Measurements from ENCODE around the gene PCDH9.

Gene PCDH9

DNA sequence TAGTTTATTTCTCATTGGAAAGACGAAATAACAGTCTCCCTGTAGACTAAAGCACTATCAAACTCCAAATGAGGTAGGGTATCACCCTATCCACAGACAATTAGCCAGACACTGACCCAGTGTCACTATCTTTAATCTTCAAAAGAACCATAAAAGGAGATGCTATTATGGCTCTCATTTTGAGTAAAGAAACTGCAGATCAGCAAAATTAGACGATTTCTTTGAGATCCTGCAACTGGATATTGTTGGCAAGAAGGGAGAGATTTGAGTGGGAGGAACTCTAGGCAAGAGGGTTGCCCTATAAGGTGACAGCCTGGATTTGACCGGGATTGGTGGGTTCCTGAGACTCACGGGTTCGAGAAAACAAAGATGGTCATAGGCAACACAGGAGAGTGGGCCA lies 71.2 kb downstream of the PCDH9 start:
- DNase-seq: no peak

GRCh38 chr13:67156723-67157060 lies 73.4 kb downstream of the PCDH9 start:
- no peak for DNase-seq

- no peak for DNase-seq
These were observed 74.0 kb downstream of the PCDH9 start for GRCh38 chr13:67155898-67156722.

GRCh38 chr13:67152085-67152484 lies 78.1 kb downstream of the PCDH9 start:
- no peak for DNase-seq

- no peak for DNase-seq
These were observed 78.5 kb downstream of the PCDH9 start for GRCh38 chr13:67151652-67152051.

DNA sequence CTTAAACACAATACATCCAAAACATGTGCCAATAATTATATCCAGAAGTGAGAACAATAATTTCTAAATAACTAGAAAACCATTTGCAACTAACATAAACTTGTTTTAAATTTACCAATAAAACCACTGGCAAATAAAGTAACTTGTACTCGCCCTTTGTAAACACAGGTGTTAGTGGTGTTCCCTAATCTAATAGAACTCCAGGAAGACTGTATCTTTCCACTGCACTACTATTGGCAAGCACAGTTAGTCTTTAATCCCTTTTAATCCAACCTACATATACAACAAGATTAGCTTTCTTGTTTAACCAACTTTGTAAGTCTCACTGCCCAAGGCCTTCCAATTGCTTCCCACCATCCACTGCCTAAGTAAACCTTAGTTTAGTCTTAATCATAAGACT lies 79.5 kb downstream of the PCDH9 start:
- no peak for DNase-seq

DNA sequence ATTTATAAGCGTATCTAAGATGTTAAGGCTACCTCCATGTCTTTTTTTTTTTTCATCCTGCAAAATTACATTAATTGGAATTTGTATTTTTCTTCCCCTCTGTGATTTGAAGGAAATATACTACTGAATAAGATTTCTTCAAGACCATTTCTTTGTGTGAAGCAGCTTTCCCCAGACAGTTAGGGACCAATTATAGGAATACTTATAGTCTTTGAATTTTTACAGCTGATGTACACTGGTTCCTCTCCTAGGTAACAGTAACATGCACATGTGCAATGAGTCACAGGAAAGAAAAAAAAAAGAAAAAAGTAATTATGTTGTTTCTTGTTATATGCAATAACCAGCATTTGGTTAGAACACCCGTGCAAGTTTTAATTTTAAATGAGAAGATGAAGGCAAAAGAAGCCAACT lies 82.0 kb downstream of the PCDH9 start:
- no peak for DNase-seq

- DNase-seq: no peak
These were observed 82.6 kb downstream of the PCDH9 start for GRCh38 chr13:67147342-67148133.

- DNase-seq: no peak
These were observed 83.5 kb downstream of the PCDH9 start for GRCh38 chr13:67146523-67147130.

DNA sequence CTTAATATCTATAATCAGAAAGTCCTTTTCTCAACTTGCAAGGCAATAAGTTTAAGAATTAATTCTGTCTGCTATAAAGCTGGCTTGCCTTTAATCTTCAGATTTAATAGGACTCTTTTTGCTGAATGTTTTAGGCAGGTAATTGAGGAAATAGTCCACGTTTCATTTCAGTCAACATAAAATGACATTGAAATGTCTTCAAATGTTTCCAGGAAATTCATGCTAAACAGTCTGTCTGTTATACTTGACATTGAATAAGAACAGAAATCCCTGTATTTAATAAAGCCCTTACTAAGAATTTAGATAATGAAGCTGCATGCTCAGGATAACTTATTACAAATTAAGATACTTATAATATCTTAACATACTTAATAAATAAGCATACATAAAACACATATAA lies 84.2 kb downstream of the PCDH9 start:
- no peak for DNase-seq

- DNase-seq: no peak
These were observed 86.5 kb downstream of the PCDH9 start for GRCh38 chr13:67143544-67144115.

- DNase-seq: no peak
These were observed 90.1 kb downstream of the PCDH9 start for GRCh38 chr13:67140006-67140405.

DNA sequence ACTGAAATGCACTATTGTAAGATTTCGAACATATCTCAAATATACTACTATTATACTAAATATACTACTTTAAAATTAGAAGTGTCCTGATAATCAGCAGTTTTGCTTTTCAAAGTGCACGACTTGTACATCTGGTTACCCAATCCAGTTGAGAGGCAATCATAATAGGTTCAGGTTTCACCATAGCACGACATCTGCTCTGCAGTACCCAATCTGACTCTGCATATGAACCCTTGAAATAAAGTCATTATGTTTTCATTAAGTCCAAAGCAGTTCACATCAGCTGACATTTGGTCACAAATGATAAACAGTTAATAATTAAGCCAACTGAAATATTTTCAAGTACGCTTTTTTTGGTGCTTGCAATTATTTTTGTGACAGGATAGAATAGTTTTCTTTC lies 90.6 kb downstream of the PCDH9 start:
- no peak for DNase-seq

DNA sequence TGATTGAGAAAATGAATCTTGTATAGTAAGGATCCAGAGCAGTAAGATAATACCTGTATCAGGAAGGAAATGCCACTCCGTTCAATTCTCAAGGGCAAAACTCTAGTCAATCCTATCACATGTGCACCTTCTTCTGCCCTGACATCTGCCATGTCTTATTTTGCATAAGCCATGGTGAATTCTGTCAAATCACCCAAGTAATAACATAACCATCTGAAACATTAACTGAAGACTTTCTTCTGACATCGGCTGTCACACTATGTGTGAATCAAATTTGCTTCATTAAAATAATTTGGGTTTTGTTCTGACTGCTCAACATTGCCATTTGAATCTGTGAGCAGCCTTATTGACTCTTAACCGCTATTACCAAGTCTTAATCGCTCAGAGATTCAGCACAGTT lies 91.2 kb downstream of the PCDH9 start:
- no peak for DNase-seq

DNA sequence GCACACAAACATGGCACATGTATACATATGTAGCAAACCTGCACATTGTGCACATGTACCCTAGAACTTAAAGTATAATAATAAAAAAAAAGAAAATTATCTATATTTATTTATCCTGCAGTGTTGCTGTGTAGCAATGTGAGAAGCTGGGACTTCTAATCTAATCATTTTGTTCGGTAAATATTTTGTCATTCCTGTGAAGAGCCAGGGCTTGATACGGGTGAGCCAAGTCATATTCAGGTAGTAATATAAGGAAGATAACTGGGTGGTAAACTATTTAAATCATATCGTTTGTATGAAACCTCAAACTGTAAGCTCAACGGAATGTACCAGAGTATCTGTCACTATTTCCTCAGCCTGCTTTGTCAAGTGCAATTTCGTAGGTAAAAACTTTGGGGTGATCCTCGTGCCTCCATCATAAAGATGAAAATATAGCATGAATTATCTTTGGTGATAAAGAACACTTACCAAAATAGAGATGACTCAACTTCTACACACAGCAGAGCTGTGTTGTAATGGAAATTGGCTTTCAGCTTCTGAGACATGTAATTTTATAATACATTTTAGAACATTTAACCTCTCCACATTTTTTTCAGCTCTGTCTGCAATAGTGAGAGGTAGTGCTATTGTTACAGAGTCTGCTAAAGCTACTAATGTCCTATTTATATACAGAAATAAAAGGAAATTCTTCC lies 92.9 kb downstream of the PCDH9 start:
- no peak for DNase-seq

GRCh38 chr13:67136157-67136556 lies 94.0 kb downstream of the PCDH9 start:
- DNase-seq: no peak

DNA sequence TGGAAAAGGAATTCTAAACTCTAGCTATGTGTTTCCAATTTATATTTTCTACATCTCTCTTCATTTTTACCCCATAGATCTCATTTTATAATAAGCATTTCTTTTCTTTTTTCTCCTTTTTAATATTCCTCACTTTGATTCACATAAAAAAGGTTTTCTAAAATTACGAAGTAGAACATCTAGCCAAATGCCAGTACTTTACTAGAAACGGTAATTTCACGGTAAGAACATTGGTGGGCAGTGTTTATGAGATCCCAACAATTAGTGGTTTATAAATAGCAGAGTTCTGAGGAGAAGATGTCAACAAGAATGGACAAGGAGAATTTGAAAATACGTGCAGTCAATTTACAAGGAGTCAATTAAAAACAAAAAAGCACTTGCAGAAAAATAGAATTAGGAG lies 94.8 kb downstream of the PCDH9 start:
- DNase-seq: no peak

- DNase-seq: peak in 1 of 6 experiments; percentile 1
These were observed 95.6 kb downstream of the PCDH9 start for GRCh38 chr13:67134417-67135129.

- DNase-seq: no peak
These were observed 96.7 kb downstream of the PCDH9 start for GRCh38 chr13:67133476-67133875.

DNA sequence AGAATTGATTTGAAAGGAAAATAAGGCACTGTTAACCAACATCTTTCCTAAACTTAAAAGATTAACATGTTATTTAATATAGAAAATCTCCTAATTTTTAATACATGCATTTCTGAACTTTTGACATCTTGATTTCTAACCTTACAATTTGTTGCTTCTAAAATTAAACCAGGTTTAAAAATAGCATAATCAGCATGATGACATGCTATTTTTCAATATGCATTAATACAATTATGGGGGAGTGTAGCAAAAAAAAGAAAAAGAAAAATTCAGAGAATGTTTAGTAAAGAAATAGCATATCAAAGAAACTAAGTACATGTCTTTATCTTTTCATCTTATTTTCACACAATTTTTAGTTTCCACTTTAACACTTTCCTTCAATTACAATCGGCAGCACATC lies 98.7 kb downstream of the PCDH9 start:
- no peak for DNase-seq

- no peak for DNase-seq
These were observed 99.7 kb downstream of the PCDH9 start for GRCh38 chr13:67130444-67130843.

DNA sequence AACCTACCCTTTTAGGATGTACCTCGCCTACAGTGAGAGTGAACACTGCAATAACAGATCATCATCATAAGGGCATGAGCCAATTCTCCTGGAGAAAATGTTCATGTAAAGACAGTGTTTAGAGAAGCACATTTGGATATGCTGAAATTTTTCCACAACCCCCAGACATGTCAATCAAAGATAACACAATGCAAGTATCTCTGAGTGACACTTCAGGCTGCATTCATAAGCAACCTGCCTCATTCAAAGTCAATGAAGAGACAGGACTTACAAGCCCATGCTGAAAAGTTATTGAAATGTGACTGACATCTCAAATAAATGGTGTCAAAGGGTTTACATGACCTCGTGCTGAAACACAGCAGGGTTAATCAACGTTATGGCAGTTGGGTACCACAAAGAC lies 102.0 kb downstream of the PCDH9 start:
- DNase-seq: no peak

All from stimulated activated naive CD4-positive, alpha-beta T cell (primary cell).